ENCODE data around the gene IFNAR1.

- no peak for TF ChIP-seq CTCF (IDR thresholded peaks at IDR 0.05)
- no peak for TF ChIP-seq POLR2A (IDR thresholded peaks at IDR 0.05)
Measured at GRCh38 chr21:33395891-33396331, 71.1 kb downstream of the IFNAR1 start.
